ENCODE measurements around the gene PPIP5K2.
"Not testable (repeated sequence)": the region's sequence is repeated elsewhere in the genome, so short reads cannot be mapped to it uniquely, and the experiment has no call there.

PPIP5K2 gene

DNA sequence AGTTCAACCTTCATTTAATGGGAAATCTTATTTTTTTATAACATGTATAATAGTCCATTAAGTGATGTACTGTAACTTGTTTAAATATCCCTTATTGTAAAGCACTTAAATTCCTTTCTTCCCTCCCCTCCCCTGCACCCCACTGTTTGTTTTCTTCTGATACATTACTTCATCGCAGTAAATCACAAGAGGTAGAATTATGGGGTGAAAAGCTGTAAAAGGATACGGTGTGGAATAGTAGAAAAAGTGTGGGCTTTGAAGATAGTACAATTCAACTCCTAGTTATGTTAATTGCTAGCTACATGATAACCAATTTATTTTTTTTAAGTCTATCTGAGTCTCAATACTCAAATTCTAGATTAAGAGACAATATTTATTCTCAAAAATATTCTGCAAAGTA is 96.6 kb downstream of the PPIP5K2 start:
- Histone ChIP-seq H3K9me3 (ENCODE audit: control insufficient read depth, insufficient read depth, low read length) (no peaks in the 10 kb centered on the region), H4K20me1 (ENCODE audit: control insufficient read depth, insufficient read depth, low read depth, low read length) (no peaks in the 10 kb centered on the region), H3K36me3 (ENCODE audit: control insufficient read depth, low read length) (no peaks in the 10 kb centered on the region), H3K27me3 (ENCODE audit: control insufficient read depth, low read length) (no peaks in the 10 kb centered on the region), H3K4me2 (ENCODE audit: low read length) (no peak overlapping the region), H3K79me2 (ENCODE audit: control insufficient read depth, low read length) (no peaks in the 10 kb centered on the region), H3K4me3 (ENCODE audit: low read length) (no peak overlapping the region), H3K4me1 (ENCODE audit: control insufficient read depth, low read length) (no peaks in the 10 kb centered on the region), H3K9me2 (replicated peaks; ENCODE audit: control insufficient read depth, low read length) (no peaks in the 10 kb centered on the region), H3F3A (ENCODE audit: control insufficient read depth, insufficient read depth) (no peaks in the 10 kb centered on the region), H3K27ac (ENCODE audit: low read depth, low read length) (no peak overlapping the region)
- TF ChIP-seq EZH2phosphoT487 (IDR thresholded peaks at IDR 0.05; ENCODE audit: borderline replicate concordance, low read length): no peak
- TF ChIP-seq CTCF (IDR thresholded peaks at IDR 0.05; ENCODE audit: low read depth, low read length, poor library complexity, severe bottlenecking): no peak

DNA sequence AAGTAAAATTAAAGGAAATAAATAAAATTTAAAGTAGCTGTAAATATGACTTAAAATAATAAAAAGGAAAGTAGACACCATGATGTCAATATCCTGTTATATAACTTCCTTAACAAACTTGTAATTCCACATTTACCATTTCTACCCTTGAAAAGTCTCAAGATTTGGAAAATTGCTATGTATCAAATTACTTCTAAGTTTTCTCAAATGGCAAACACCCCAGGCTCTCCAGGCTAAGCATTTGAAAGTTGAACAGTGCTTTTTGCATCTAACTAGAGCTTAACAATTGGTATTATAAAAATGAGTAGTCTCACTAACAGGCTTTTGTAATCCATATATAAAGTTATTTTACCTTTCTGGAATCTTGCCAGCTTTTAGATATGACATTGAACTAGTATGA is 97.0 kb downstream of the PPIP5K2 start:
- Histone ChIP-seq H4K20me1 (ENCODE audit: control insufficient read depth, insufficient read depth, low read depth, low read length) (no peaks in the 10 kb centered on the region), H3K9me3 (ENCODE audit: control insufficient read depth, insufficient read depth, low read length) (no peaks in the 10 kb centered on the region), H3K36me3 (ENCODE audit: control insufficient read depth, low read length) (no peaks in the 10 kb centered on the region), H3K27me3 (ENCODE audit: control insufficient read depth, low read length) (no peaks in the 10 kb centered on the region), H3K79me2 (ENCODE audit: control insufficient read depth, low read length) (no peaks in the 10 kb centered on the region), H3K4me1 (ENCODE audit: control insufficient read depth, low read length) (no peaks in the 10 kb centered on the region), H3F3A (ENCODE audit: control insufficient read depth, insufficient read depth) (no peaks in the 10 kb centered on the region), H3K9me2 (replicated peaks; ENCODE audit: control insufficient read depth, low read length) (no peaks in the 10 kb centered on the region), H3K4me3 (ENCODE audit: low read length) (no peak overlapping the region), H3K27ac (ENCODE audit: low read depth, low read length) (no peak overlapping the region), H3K4me2 (ENCODE audit: low read length) (no peak overlapping the region)
- TF ChIP-seq EZH2phosphoT487 (IDR thresholded peaks at IDR 0.05; ENCODE audit: borderline replicate concordance, low read length) (no peak), CTCF (IDR thresholded peaks at IDR 0.05; ENCODE audit: low read depth, low read length, poor library complexity, severe bottlenecking) (no peak)

GRCh38 chr5:103218164-103218563 is 98.1 kb downstream of the PPIP5K2 start:
- Histone ChIP-seq H3K9me3 (ENCODE audit: control insufficient read depth, insufficient read depth, low read length) (no peaks in the 10 kb centered on the region), H3K79me2 (ENCODE audit: control insufficient read depth, low read length) (no peaks in the 10 kb centered on the region), H3K4me2 (ENCODE audit: low read length) (no peak overlapping the region), H3K27ac (ENCODE audit: low read depth, low read length) (no peak overlapping the region), H3K4me1 (ENCODE audit: control insufficient read depth, low read length) (no peaks in the 10 kb centered on the region), H3K4me3 (ENCODE audit: low read length) (no peak overlapping the region), H4K20me1 (ENCODE audit: control insufficient read depth, insufficient read depth, low read depth, low read length) (no peaks in the 10 kb centered on the region), H3K36me3 (ENCODE audit: control insufficient read depth, low read length) (no peaks in the 10 kb centered on the region), H3F3A (ENCODE audit: control insufficient read depth, insufficient read depth) (no peaks in the 10 kb centered on the region), H3K9me2 (replicated peaks; ENCODE audit: control insufficient read depth, low read length) (no peaks in the 10 kb centered on the region), H3K27me3 (ENCODE audit: control insufficient read depth, low read length) (no peaks in the 10 kb centered on the region)
- no peak for TF ChIP-seq CTCF (IDR thresholded peaks at IDR 0.05; ENCODE audit: low read depth, low read length, poor library complexity, severe bottlenecking)
- no peak for TF ChIP-seq EZH2phosphoT487 (IDR thresholded peaks at IDR 0.05; ENCODE audit: borderline replicate concordance, low read length)

DNA sequence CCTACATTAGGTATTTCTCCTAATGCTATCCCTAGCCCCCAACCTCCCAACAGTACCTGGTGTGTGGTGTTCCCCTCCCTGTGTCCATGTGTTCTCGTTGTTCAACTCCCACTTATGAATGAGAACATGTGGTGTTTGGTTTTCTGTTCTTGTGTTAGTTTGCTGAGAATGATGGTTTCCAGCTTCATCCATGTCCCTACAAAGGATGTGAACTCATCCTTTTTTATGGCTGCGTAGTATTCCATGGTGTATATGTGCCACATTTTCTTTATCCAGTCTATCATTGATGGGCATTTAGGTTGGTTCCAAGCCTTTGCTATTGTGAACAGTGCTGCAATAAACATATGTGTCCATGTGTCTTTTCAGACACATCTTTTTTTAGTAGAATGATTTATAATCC is 99.0 kb downstream of the PPIP5K2 start:
- not testable (repeated sequence) for H3K4me1 ChIP-seq (ENCODE audit: control insufficient read depth, low read length); H3K4me3 ChIP-seq (ENCODE audit: low read length); H3K36me3 ChIP-seq (ENCODE audit: control insufficient read depth, low read length)

More for the DNA sequence above, 99.0 kb downstream of the PPIP5K2 start:
- not testable (repeated sequence) for H4K20me1 ChIP-seq (ENCODE audit: control insufficient read depth, insufficient read depth, low read depth, low read length); H3K27ac ChIP-seq (ENCODE audit: low read depth, low read length); H3K9me3 ChIP-seq (ENCODE audit: control insufficient read depth, insufficient read depth, low read length); H3K27me3 ChIP-seq (ENCODE audit: control insufficient read depth, low read length); H3K9me2 ChIP-seq (replicated peaks; ENCODE audit: control insufficient read depth, low read length); H3K4me2 ChIP-seq (ENCODE audit: low read length); H3F3A ChIP-seq (ENCODE audit: control insufficient read depth, insufficient read depth); H3K79me2 ChIP-seq (ENCODE audit: control insufficient read depth, low read length)
